HCT116 (cell line): Measurements from ENCODE around the gene NOP14. TPM values are rescaled to one million over a fixed set of nuclear protein-coding genes. Genes with fewer than 3 reads are reported as not detected.
A peak's percentile ranks its signal among the peaks of the same experiment; 100 is the strongest.

Experiments
- ATAC-seq: fragments of 200-7000 bp; cut with Tn5 transposase; 2 replicates; pipeline ENCODE4 v1.9.1; 2020; ENCODE audit warnings: mild to moderate bottlenecking, moderate library complexity
- BruUV-seq: library from RNA; stranded (reverse); fragments of 400-500 nt; replicated peaks from 2 replicates; lab custom pipeline; 2021; lab: Mats Ljungman, UMichigan
- CTCF ChIA-PET: fragments of 300-600 bp; sonication (Branson Sonifier 250); formaldehyde crosslinking; loops from one replicate; lab custom pipeline; 2021; ENCODE audit warnings: antibody characterized with exemption; lab: Charles Lee
- POLR2A ChIA-PET: fragments of 300-600, 350-600 bp; sonication (Branson Sonifier 250); formaldehyde crosslinking; loops from one replicate; lab custom pipeline; 2021; ENCODE audit warnings: antibody characterized with exemption; lab: Charles Lee
- RAD21 ChIA-PET, 2 experiments: fragments of 300-600 bp; sonication (Branson Sonifier 250); formaldehyde crosslinking; loops; one replicate each; lab custom pipeline; 2023; ENCODE audit warnings: low total read pairs in 2 of 2; ENCODE audit not compliant: uncharacterized antibody in 2 of 2, unreplicated experiment in 2 of 2, low non-redundant PET in 1 of 2; lab: Charles Lee
- DNase-seq: peaks from one replicate; pipeline ENCODE4 v3.0.0-alpha.2; 2010; ENCODE audit warnings: low read depth, low spot score
- H2AFZ ChIP-seq: fragments of 200-600 bp; shearing (Covaris generic), sonication (generic); 2 replicates; pipeline ENCODE4 v1.6.1; 2017; ENCODE audit warnings: low read depth, mixed run types, mixed read lengths, antibody characterized with exemption, low read length; ENCODE audit not compliant: poor library complexity, severe bottlenecking
- H3K27ac ChIP-seq: 2 replicates; pipeline ENCODE4 v1.5.1; 2012; ENCODE audit warnings: low read depth, low read length
- H3K27me3 ChIP-seq: fragments of 200-600 bp; sonication (generic); 2 replicates; pipeline ENCODE4 v1.6.1; 2016; ENCODE audit warnings: mixed run types, low read length, mixed read lengths; ENCODE audit not compliant: insufficient read depth
- H3K36me3 ChIP-seq, 2 experiments: fragments of 200-500 bp in 1 of 2; fragments of 200-600 bp in 1 of 2; sonication (Bioruptor generic) in 1 of 2; sonication (generic) in 1 of 2; 2 replicates each; pipeline versions ENCODE4 v1.5.1 to v1.6.1; 2014 to 2016; ENCODE audit warnings: low read length in 2 of 2, inconsistent platforms in 1 of 2, mixed read lengths in 1 of 2, mixed run types in 1 of 2; ENCODE audit not compliant: insufficient read depth in 2 of 2, control insufficient read depth in 1 of 2
- H3K4me1 ChIP-seq, 2 experiments: fragments of 200-600 bp in 1 of 2; sonication (generic) in 1 of 2; 2 replicates each; pipeline versions ENCODE4 v1.5.1 to v1.6.1; 2012 to 2017; ENCODE audit warnings: low read length in 2 of 2, inconsistent platforms in 1 of 2, mild to moderate bottlenecking in 1 of 2, mixed read lengths in 1 of 2, mixed run types in 1 of 2, moderate library complexity in 1 of 2; ENCODE audit not compliant: insufficient read depth in 2 of 2, control insufficient read depth in 1 of 2
- H3K4me2 ChIP-seq: fragments of 200-600 bp; sonication (generic); 2 replicates; pipeline ENCODE4 v1.6.1; 2017; ENCODE audit warnings: mixed run types, low read length, mixed read lengths
- H3K4me3 ChIP-seq, 2 experiments: fragments of 200-600 bp in 1 of 2; sonication (generic) in 1 of 2; replicated peaks in 1 of 2; 2 replicates each; pipeline ENCODE4 v1.5.1; 2011 to 2016; ENCODE audit warnings: low read length in 2 of 2, control low read depth in 1 of 2, low read depth in 1 of 2, mild to moderate bottlenecking in 1 of 2, mixed read lengths in 1 of 2, mixed run types in 1 of 2
- H3K79me2 ChIP-seq: fragments of 200-600 bp; sonication (generic); 2 replicates; pipeline ENCODE4 v1.6.1; 2017; ENCODE audit warnings: mild to moderate bottlenecking, mixed run types, low read length, moderate library complexity, mixed read lengths; ENCODE audit not compliant: insufficient read depth
- H3K9ac ChIP-seq: fragments of 200-600 bp; sonication (generic); 2 replicates; pipeline ENCODE4 v1.6.1; 2016; ENCODE audit warnings: low read length, mixed read lengths
- H3K9me2 ChIP-seq: fragments of 200-600 bp; sonication (generic), shearing (Covaris generic); 2 replicates; pipeline ENCODE4 v1.6.1; 2017; ENCODE audit warnings: mixed run types, mild to moderate bottlenecking, moderate library complexity; ENCODE audit not compliant: insufficient read depth
- H3K9me3 ChIP-seq, 2 experiments: fragments of 200-500 bp in 1 of 2; fragments of 200-600 bp in 1 of 2; sonication (Bioruptor generic) in 1 of 2; sonication (generic) in 1 of 2; 2 replicates each; pipeline ENCODE4 v1.6.1; 2014 to 2017; ENCODE audit warnings: low read length in 2 of 2, mixed read lengths in 2 of 2, inconsistent platforms in 1 of 2, low read depth in 1 of 2, mild to moderate bottlenecking in 1 of 2, mixed run types in 1 of 2, moderate library complexity in 1 of 2; ENCODE audit not compliant: control insufficient read depth in 1 of 2, insufficient read depth in 1 of 2
- H4K20me1 ChIP-seq: fragments of 200-600 bp; sonication (generic), shearing (Covaris generic); 2 replicates; pipeline ENCODE4 v1.6.1; 2017; ENCODE audit warnings: mixed run types, mild to moderate bottlenecking, moderate library complexity; ENCODE audit not compliant: insufficient read depth
- ATF3 ChIP-seq: IDR thresholded peaks from 2 replicates; pipeline ENCODE4 v1.6.1; 2012
- CEBPB ChIP-seq: IDR thresholded peaks from 2 replicates; pipeline ENCODE4 v1.6.1; 2012; ENCODE audit warnings: low read depth
- CTCF ChIP-seq, 3 experiments: fragments of 200-600 bp in 1 of 3; sonication (generic) in 1 of 3; IDR thresholded peaks in 2 of 3; conservative IDR thresholded peaks in 1 of 3; 2 replicates each; pipeline ENCODE4 v1.5.1; 2012 to 2017; ENCODE audit warnings: low read depth in 2 of 3, low read length in 2 of 3, antibody characterized with exemption in 1 of 3, borderline replicate concordance in 1 of 3, control low read depth in 1 of 3, mild to moderate bottlenecking in 1 of 3, mixed read lengths in 1 of 3, mixed run types in 1 of 3, moderate library complexity in 1 of 3; ENCODE audit not compliant: insufficient read depth in 1 of 3
- ELF1 ChIP-seq: IDR thresholded peaks from 2 replicates; pipeline ENCODE4 v1.6.1; 2012; ENCODE audit warnings: low read depth, borderline replicate concordance
- EZH2 ChIP-seq: fragments of 200-600 bp; sonication (generic); IDR thresholded peaks from 2 replicates; pipeline ENCODE4 v1.6.1; 2017; ENCODE audit warnings: antibody characterized with exemption, mixed run types
- EZH2phosphoT487 ChIP-seq: fragments of 200-600 bp; IDR thresholded peaks from 2 replicates; pipeline ENCODE4 v1.6.1; 2018; ENCODE audit warnings: antibody characterized with exemption, borderline replicate concordance
- FOSL1 ChIP-seq: IDR thresholded peaks from 2 replicates; pipeline ENCODE4 v1.6.1; 2012; ENCODE audit warnings: low read depth
- JUND ChIP-seq: IDR thresholded peaks from 2 replicates; pipeline ENCODE4 v1.6.1; 2012
- POLR2A ChIP-seq: IDR thresholded peaks from 2 replicates; pipeline ENCODE4 v1.7.0; 2011; ENCODE audit warnings: borderline replicate concordance; ENCODE audit not compliant: insufficient read depth, insufficient read length; ENCODE audit errors: extremely low read depth
- RAD21 ChIP-seq: IDR thresholded peaks from 2 replicates; pipeline ENCODE4 v1.6.1; 2012; ENCODE audit warnings: low read depth, mild to moderate bottlenecking
- SP1 ChIP-seq: IDR thresholded peaks from 2 replicates; pipeline ENCODE4 v1.6.1; 2012; ENCODE audit warnings: low read depth
- SRF ChIP-seq: IDR thresholded peaks from 2 replicates; pipeline ENCODE4 v1.6.1; 2012; ENCODE audit warnings: low read depth
- TCF7L2 ChIP-seq: IDR thresholded peaks from 2 replicates; pipeline ENCODE4 v1.7.0; 2011; ENCODE audit warnings: borderline replicate concordance, inconsistent platforms; ENCODE audit not compliant: insufficient read depth, insufficient read length; ENCODE audit errors: extremely low read depth
- YY1 ChIP-seq: IDR thresholded peaks from 2 replicates; pipeline ENCODE4 v1.6.1; 2011; ENCODE audit warnings: low read length, low read depth, moderate library complexity, mild to moderate bottlenecking; ENCODE audit not compliant: insufficient replicate concordance; ENCODE audit errors: extremely low read depth
- ZFX ChIP-seq: fragments of 450-650 bp; IDR thresholded peaks from 2 replicates; pipeline ENCODE4 v1.6.1; 2017
- ZNF274 ChIP-seq: fragments of 200-500 bp; sonication (Bioruptor generic); IDR thresholded peaks from 2 replicates; pipeline ENCODE4 v1.6.1; 2014; ENCODE audit warnings: mild to moderate bottlenecking, low read depth, low read length, inconsistent platforms
- intact Hi-C: fragments of 100-400 bp; cut with micrococcal nuclease; formaldehyde crosslinking; loops from 2 replicates; pipeline ENCODE4 v1.10.0; 2022
- total RNA-seq: library from RNA; stranded (reverse); gene quantifications from one replicate; pipeline ENCODE4 v1.2.1, GENCODE V29; 2021; ENCODE audit not compliant: unreplicated experiment
- TF ChIP-seq, protein P1 (sequence below): IDR thresholded peaks from 2 replicates; pipeline ENCODE4 v1.6.1; 2012

Gene NOP14
- total RNA-seq, 1 experiment from 2014 or later, result 67.3 TPM

DNA sequence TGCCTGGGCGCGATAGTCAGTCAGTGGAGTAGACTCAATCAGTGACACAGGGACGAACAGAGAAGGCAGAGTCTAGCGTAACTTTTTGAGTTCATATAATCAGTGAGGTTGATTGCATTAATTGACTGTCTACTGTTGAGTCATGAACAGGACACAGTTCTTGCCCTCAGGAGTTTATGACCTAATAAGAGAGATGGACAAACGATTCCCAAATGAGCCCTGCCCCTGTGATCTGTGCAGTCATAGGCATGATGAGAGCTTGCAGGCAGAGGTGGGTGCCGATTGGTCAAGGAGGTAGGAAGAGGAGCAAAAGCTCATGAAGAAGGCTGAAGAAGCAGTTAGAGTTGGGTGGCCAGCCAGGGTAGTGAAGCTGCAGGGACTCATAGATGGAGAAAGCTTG, 62.5 kb downstream of the NOP14 start:
- no peaks in the 10 kb centered on the region for H3K4me1 ChIP-seq
- no peaks in the 10 kb centered on the region for H3K27me3 ChIP-seq
- H2AFZ ChIP-seq, result no peak overlapping the region
- ChIA-PET RAD21 (no interaction called here), CTCF (no interaction called here), POLR2A (interaction anchor here (0.6 kb wide), 1 partner anchor 13 kb away, joined by 3 read pairs; no protein-coding TSS in a partner anchor)
- no peaks in the 10 kb centered on the region for H3K9me3 ChIP-seq
- BruUV-seq, result TSS peak; percentile 28
- H3K4me3 ChIP-seq, result no peak overlapping the region
- DNase-seq (no peak), ATAC-seq (no peak)
- no peak overlapping the region for H3K27ac ChIP-seq
- intact Hi-C loops, result no loop called here
- no peak overlapping the region for H3K9ac ChIP-seq
- peaks cover 27 to 42% of the 10 kb centered on the region in 2 experiments for H3K36me3 ChIP-seq
- no peaks in the 10 kb centered on the region for H3K79me2 ChIP-seq
- no peaks in the 10 kb centered on the region for H3K9me2 ChIP-seq
- no peak overlapping the region for H3K4me2 ChIP-seq
- TF ChIP-seq POLR2A (no peak), FOSL1 (no peak), SP1 (no peak), RAD21 (no peak), ATF3 (no peak), ZFX (no peak), YY1 (no peak), JUND (no peak), EZH2phosphoT487 (no peak)
- no peaks in the 10 kb centered on the region for H4K20me1 ChIP-seq

DNA sequence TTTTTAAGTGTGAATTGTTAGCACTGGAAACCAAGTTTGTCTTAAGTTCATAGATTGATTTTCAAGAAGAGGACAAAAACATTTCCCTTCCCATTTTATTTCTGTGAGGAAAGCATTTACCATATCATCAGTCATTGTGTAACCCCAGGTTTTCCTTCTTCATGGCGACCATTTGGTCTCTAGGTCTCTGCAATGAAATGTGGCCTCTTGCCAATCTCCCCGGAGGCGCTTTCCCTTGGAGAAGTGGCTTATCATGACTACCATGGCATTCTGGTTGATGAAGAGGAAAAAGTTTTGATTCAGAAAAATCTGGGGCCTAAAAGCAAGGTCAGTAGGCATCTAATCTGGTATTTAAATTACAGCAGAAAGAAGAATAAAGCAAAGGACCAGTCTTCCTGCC, 65.2 kb downstream of the NOP14 start:
- H2AFZ ChIP-seq, result no peak overlapping the region
- no peaks in the 10 kb centered on the region for H3K27me3 ChIP-seq
- no peaks in the 10 kb centered on the region for H4K20me1 ChIP-seq
- H3K4me3 ChIP-seq, result no peak overlapping the region
- no peak overlapping the region for H3K27ac ChIP-seq
- ChIA-PET POLR2A (no interaction called here), CTCF (no interaction called here), RAD21 (no interaction called here)
- H3K9ac ChIP-seq, result no peak overlapping the region
- no peaks in the 10 kb centered on the region for H3K9me3 ChIP-seq
- H3K79me2 ChIP-seq, result no peaks in the 10 kb centered on the region
- H3K4me1 ChIP-seq, result no peaks in the 10 kb centered on the region
- intact Hi-C loops, result no loop called here
- H3K4me2 ChIP-seq, result no peak overlapping the region
- DNase-seq (no peak), ATAC-seq (no peak)
- TF ChIP-seq ATF3 (no peak), RAD21 (no peak), SRF (no peak), CTCF (IDR thresholded peaks at IDR 0.05 in 2 of 3, conservative IDR thresholded peaks at IDR 0.05 in 1 of 3; ENCODE audit: borderline replicate concordance in 1 of 3, insufficient read depth in 1 of 3, low read depth in 2 of 3, low read length in 2 of 3) (no peak), CEBPB (no peak), POLR2A (no peak), ZNF274 (no peak), JUND (no peak), ELF1 (no peak), TCF7L2 (no peak), SP1 (no peak), ZFX (no peak), EZH2 (no peak)
- TF ChIP-seq, protein P1, sequence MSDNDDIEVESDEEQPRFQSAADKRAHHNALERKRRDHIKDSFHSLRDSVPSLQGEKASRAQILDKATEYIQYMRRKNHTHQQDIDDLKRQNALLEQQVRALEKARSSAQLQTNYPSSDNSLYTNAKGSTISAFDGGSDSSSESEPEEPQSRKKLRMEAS, result no peak
- peaks cover 16 to 45% of the 10 kb centered on the region in 2 experiments for H3K36me3 ChIP-seq
- BruUV-seq, result no TSS peak
- H3K9me2 ChIP-seq, result no peaks in the 10 kb centered on the region
